GM12874 (cell line): ENCODE data around the gene EIF1AD.

Source experiments
- TF ChIP-seq, protein P1 (sequence below): IDR thresholded peaks from 2 replicates; pipeline ENCODE4 v1.5.1; 2011; ENCODE audit warnings: low read depth, mild to moderate bottlenecking, control low read depth, low read length, moderate library complexity; ENCODE audit not compliant: insufficient read depth

The EIF1AD gene

DNA sequence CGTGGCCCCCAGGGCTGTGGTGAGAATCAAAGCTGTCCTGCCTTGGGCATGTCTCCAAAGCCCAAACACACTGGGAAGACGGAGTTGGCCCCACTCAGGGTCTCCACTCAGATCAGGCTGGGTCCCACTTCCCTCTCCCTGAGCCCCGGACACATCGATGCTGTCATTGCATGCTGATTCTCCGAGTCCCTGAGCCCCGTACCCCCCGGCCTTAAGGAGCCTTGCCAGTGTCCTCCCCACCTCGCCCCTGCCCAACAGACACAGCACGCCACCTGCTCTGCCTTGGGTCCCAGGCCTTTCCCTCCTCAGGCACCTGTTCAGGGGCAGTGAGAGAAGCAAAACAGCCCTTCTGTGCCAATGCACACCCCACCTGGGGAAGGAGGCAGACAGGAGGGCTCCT lies 14.6 kb downstream of the EIF1AD start:
- TF ChIP-seq, protein P1, sequence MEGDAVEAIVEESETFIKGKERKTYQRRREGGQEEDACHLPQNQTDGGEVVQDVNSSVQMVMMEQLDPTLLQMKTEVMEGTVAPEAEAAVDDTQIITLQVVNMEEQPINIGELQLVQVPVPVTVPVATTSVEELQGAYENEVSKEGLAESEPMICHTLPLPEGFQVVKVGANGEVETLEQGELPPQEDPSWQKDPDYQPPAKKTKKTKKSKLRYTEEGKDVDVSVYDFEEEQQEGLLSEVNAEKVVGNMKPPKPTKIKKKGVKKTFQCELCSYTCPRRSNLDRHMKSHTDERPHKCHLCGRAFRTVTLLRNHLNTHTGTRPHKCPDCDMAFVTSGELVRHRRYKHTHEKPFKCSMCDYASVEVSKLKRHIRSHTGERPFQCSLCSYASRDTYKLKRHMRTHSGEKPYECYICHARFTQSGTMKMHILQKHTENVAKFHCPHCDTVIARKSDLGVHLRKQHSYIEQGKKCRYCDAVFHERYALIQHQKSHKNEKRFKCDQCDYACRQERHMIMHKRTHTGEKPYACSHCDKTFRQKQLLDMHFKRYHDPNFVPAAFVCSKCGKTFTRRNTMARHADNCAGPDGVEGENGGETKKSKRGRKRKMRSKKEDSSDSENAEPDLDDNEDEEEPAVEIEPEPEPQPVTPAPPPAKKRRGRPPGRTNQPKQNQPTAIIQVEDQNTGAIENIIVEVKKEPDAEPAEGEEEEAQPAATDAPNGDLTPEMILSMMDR: no peak

DNA sequence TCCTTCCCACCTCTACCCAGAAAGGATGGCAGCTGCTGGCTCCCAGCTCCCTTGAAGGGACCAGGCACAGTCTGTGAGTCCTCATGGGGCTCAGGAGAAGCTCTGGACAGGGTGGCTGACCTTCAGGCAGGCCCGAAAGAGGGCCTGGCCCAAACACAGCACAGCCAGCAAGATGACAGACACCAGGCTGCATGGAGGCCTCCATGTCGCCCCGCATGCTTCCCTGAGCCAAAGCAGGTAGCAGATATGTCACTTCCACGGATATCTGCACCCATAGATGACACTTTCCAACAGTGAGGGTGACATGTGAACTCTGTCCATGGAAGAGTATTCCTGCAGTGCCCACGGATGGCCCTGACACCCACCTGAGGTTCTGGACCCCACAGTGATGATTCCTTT lies 18.4 kb downstream of the EIF1AD start:
- TF ChIP-seq, protein P1: no peak

DNA sequence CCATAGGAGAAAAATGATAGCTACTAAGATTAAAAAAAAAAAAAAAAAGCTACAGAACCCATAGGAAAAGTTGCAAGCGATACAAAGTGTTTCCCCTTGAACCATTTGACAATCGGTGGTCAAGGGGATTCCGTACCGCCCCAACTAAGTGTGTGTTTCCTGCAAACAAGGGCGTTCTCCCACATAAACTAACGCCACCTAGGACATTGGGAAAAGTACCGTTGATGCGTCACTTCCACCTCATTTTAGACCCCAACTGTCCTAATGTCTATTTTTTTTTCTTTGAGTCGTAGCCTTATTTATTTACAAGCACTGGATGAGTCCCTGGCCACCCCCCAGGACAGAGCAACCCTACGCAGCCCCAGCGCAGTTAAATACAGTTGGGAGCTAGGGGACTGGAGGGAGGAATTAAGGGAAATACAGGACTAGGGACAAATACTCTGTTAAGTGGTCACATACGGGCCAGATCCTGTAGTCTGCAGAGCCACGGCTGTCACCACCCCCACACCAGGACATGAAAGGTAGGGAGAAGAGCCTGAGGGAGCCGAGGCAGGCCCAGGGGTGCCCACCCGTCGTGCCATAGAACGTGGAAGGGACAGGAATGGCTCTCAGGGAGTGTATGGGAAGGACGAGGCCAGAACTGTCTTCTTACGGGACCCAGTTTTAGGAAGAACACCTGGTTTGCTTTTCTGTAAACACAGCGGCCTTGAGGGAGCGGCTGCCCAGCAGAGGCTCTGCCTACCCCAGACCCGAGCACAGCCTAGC lies 19.0 kb downstream of the EIF1AD start:
- TF ChIP-seq, protein P1: no peak

DNA sequence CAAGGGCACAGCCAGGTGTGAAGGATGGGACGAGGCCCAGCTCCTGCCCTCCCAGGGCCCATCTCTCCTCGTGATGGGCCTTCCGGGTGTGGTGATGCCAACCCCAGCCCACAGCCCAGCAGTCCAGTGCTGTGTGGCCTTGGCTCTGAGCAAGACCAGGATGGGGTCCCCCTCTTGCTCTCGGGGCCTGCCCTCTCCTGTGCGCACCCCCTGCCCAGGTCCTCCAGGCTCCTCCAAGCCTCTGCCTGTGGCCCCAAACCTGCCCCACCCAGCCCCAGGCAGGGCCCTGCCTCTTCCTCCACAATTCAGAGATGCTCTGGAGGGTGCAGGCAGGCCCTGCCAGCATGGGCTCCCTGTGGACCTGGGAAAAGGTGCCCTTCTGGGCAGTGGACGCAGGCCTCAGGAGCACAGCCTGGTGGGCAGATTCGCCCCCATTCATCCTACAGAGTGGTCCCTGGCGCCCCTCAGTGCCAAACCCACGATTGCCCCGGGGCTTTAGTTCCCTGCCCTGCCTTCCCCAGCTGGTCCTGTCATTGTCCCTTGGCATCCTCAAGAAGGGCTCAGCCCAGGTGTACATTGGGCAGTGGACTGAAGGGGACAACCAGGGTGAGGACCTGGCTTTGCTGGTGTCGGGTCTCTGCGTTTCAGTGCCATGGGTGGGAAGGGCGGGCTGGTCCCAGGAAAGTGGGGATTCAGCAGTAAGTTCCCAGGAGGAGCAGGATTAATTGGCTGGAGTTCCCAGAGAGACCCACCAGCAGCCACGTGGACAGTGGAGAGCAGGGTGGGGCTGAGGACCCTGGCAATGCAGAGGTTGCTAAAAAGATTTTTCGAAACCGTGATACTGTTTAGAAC lies 19.8 kb downstream of the EIF1AD start:
- TF ChIP-seq, protein P1: no peak

GRCh38 chr11:65981101-65981740 lies 20.7 kb downstream of the EIF1AD start:
- TF ChIP-seq, protein P1: no peak

- TF ChIP-seq, protein P1: no peak
Observed at GRCh38 chr11:65979261-65979759, 22.6 kb downstream of the EIF1AD start.
